CD4-positive, alpha-beta T cell treated with Interferon gamma for 1 hour (primary cell): ENCODE data around the gene CNTNAP3B.
"Not testable (repeated sequence)": the region's sequence is repeated elsewhere in the genome, so short reads cannot be mapped to it uniquely, and the experiment has no call there.

Source experiments
- DNase-seq: peaks from one replicate; pipeline ENCODE4 v3.0.0-alpha.2; 2020

CNTNAP3B gene

GRCh38 chr9:42129073-42129729, at the start of gene CNTNAP3B:
TSS of gene CNTNAP3B (minus strand) at chr9:42129426. CDS start at chr9:42129094, 332 bp downstream.
- not testable (repeated sequence) for DNase-seq

GRCh38 chr9:42160299-42160698, 31.1 kb upstream of the CNTNAP3B start:
- DNase-seq = not testable (repeated sequence)

- DNase-seq = not testable (repeated sequence)
Observed at GRCh38 chr9:42127056-42127841, 2.0 kb downstream of the CNTNAP3B start.

- not testable (repeated sequence) for DNase-seq
Observed at GRCh38 chr9:42121007-42121406, 8.2 kb downstream of the CNTNAP3B start.

- not testable (repeated sequence) for DNase-seq
Observed at GRCh38 chr9:42095929-42096328, 33.3 kb downstream of the CNTNAP3B start.

- DNase-seq = not testable (repeated sequence)
Observed at GRCh38 chr9:42084559-42084952, 44.7 kb downstream of the CNTNAP3B start.

- DNase-seq = not testable (repeated sequence)
Observed at GRCh38 chr9:42083877-42084558, 45.2 kb downstream of the CNTNAP3B start.

- not testable (repeated sequence) for DNase-seq
Observed at GRCh38 chr9:42080376-42080775, 48.9 kb downstream of the CNTNAP3B start.

GRCh38 chr9:42074868-42075267, 54.4 kb downstream of the CNTNAP3B start:
- not testable (repeated sequence) for DNase-seq

- DNase-seq = not testable (repeated sequence)
Observed at GRCh38 chr9:42071026-42071425, 58.2 kb downstream of the CNTNAP3B start.

GRCh38 chr9:42070035-42070799, 59.0 kb downstream of the CNTNAP3B start:
- not testable (repeated sequence) for DNase-seq

- not testable (repeated sequence) for DNase-seq
Observed at GRCh38 chr9:42053874-42054273, 75.4 kb downstream of the CNTNAP3B start.

GRCh38 chr9:42050701-42051100, 78.5 kb downstream of the CNTNAP3B start:
- not testable (repeated sequence) for DNase-seq

- not testable (repeated sequence) for DNase-seq
Observed at GRCh38 chr9:42044422-42045010, 84.7 kb downstream of the CNTNAP3B start.

- not testable (repeated sequence) for DNase-seq
Observed at GRCh38 chr9:42033541-42033940, 95.7 kb downstream of the CNTNAP3B start.

GRCh38 chr9:42020639-42021038, 108.6 kb downstream of the CNTNAP3B start:
- DNase-seq = not testable (repeated sequence)

GRCh38 chr9:42018220-42018922, 110.9 kb downstream of the CNTNAP3B start:
- DNase-seq = not testable (repeated sequence)

- not testable (repeated sequence) for DNase-seq
Observed at GRCh38 chr9:42014317-42014716, 114.9 kb downstream of the CNTNAP3B start.

- not testable (repeated sequence) for DNase-seq
Observed at GRCh38 chr9:41991607-41992006, 137.6 kb downstream of the CNTNAP3B start.

- not testable (repeated sequence) for DNase-seq
Observed at GRCh38 chr9:41980271-41980670, 149.0 kb downstream of the CNTNAP3B start.

- DNase-seq = not testable (repeated sequence)
Observed at GRCh38 chr9:41977965-41978600, 151.1 kb downstream of the CNTNAP3B start.
